Muscle layer of colon (tissue), 2 donors: ENCODE data around the gene NBR1.
"Not testable (repeated sequence)": the region's sequence is repeated elsewhere in the genome, so short reads cannot be mapped to it uniquely, and the experiment has no call there.

ENCODE experiments used
- H3K27ac ChIP-seq: one replicate; pipeline ENCODE4 v1.7.0; 2013; ENCODE audit warnings: low read depth, mild to moderate bottlenecking, low read length, moderate library complexity
- H3K27me3 ChIP-seq, 2 donors: one replicate each; pipeline ENCODE4 v1.7.0; 2013; ENCODE audit warnings: low read length in 2 of 2, mild to moderate bottlenecking in 2 of 2; ENCODE audit not compliant: insufficient read depth in 2 of 2, control insufficient read depth in 1 of 2
- H3K36me3 ChIP-seq: one replicate; pipeline ENCODE4 v1.7.0; 2013; ENCODE audit warnings: mild to moderate bottlenecking, low read length; ENCODE audit not compliant: insufficient read depth
- H3K4me1 ChIP-seq: one replicate; pipeline ENCODE4 v1.7.0; 2013; ENCODE audit warnings: mild to moderate bottlenecking, low read length; ENCODE audit not compliant: insufficient read depth
- H3K4me3 ChIP-seq, 2 donors: one replicate each; pipeline ENCODE4 v1.7.0; 2013; ENCODE audit warnings: low read length in 2 of 2, low read depth in 1 of 2, mild to moderate bottlenecking in 1 of 2, moderate library complexity in 1 of 2
- H3K9ac ChIP-seq: one replicate; pipeline ENCODE4 v1.7.0; 2013; ENCODE audit warnings: low read length
- H3K9me3 ChIP-seq: one replicate; pipeline ENCODE4 v1.7.0; 2013; ENCODE audit warnings: mild to moderate bottlenecking, low read length
- donor health status: abdominal sarcoma.
- donor health status: Adenocarcinoma of cecum.

Gene NBR1, protein sequence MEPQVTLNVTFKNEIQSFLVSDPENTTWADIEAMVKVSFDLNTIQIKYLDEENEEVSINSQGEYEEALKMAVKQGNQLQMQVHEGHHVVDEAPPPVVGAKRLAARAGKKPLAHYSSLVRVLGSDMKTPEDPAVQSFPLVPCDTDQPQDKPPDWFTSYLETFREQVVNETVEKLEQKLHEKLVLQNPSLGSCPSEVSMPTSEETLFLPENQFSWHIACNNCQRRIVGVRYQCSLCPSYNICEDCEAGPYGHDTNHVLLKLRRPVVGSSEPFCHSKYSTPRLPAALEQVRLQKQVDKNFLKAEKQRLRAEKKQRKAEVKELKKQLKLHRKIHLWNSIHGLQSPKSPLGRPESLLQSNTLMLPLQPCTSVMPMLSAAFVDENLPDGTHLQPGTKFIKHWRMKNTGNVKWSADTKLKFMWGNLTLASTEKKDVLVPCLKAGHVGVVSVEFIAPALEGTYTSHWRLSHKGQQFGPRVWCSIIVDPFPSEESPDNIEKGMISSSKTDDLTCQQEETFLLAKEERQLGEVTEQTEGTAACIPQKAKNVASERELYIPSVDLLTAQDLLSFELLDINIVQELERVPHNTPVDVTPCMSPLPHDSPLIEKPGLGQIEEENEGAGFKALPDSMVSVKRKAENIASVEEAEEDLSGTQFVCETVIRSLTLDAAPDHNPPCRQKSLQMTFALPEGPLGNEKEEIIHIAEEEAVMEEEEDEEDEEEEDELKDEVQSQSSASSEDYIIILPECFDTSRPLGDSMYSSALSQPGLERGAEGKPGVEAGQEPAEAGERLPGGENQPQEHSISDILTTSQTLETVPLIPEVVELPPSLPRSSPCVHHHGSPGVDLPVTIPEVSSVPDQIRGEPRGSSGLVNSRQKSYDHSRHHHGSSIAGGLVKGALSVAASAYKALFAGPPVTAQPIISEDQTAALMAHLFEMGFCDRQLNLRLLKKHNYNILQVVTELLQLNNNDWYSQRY

DNA sequence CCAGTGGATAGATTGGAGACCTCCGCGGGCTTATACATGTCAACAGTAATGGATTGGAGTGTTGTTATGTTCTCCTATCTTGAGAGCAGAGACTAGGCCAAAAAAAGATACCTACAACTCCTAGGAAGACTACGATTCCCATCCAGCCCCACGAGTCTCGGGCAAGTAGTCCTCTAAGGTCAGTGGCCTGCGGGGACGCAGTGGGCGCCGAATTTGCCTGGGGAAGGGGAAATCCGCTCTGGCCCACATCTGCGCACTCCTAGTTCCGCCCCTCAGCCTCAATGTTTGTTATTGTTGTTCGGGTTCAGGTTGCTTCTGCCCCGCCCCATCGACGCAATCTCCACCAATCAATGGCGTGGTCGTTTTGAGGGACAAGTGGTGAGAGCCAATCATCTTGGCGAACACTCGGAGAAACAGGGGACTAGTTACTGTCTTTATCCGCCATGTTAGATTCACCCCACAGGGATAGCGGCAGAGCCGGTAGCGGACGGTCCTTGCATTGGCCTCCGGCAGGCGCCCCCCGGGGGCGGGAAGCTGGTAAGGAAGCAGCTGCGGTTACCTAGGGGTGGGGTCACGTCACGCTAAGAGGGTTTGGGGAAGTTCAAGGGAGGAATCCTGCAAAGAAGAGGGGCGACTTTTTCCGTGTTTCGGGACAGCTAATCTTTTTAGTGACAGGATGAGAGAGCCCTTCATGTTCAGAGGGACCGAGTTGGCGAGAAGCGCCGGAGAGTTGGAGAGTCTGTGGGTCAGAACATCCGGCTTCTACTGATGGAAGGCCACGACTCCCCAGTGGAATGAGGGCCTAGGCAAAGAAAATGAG lies at the start of gene NBR1:
Gene NBR1 (plus strand): TSS at position 449 of the 820 bp plus-strand sequence. CDS start 4,586 bp downstream, outside the sequence.
- H3K4me1 ChIP-seq, result peaks cover 38% of the 10 kb centered on the region
- H3K4me3 ChIP-seq, result peak within 1 kb of the TSS; percentile 80 to 93
- H3K9me3 ChIP-seq, result no peaks in the 10 kb centered on the region
- H3K27me3 ChIP-seq, result no peaks in the 10 kb centered on the region
- H3K27ac ChIP-seq, result peak within 1 kb of the TSS; percentile 92
- peak within 1 kb of the TSS; percentile 87 for H3K9ac ChIP-seq
- H3K36me3 ChIP-seq, result peaks cover 2% of the 10 kb centered on the region

DNA sequence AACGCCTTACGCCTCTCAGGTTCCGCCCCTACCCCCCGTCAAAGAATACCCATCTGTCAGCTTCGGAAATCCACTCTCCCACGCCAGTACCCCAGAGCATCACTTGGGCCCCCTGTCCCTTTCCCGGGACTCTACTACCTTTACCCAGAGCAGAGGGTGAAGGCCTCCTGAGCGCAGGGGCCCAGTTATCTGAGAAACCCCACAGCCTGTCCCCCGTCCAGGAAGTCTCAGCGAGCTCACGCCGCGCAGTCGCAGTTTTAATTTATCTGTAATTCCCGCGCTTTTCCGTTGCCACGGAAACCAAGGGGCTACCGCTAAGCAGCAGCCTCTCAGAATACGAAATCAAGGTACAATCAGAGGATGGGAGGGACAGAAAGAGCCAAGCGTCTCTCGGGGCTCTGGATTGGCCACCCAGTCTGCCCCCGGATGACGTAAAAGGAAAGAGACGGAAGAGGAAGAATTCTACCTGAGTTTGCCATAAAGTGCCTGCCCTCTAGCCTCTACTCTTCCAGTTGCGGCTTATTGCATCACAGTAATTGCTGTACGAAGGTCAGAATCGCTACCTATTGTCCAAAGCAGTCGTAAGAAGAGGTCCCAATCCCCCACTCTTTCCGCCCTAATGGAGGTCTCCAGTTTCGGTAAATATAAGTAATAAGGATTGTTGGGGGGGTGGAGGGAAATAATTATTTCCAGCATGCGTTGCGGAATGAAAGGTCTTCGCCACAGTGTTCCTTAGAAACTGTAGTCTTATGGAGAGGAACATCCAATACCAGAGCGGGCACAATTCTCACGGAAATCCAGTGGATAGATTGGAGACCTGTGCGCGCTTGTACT lies 45.7 kb upstream of the NBR1 start, which contains the start of gene BRCA1:
Gene BRCA1 (minus strand): TSS at position 232 of the 834 bp plus-strand sequence. CDS start 1,268 bp downstream, outside the sequence.
- Histone ChIP-seq H3K36me3 (no peaks in the 10 kb centered on the region), H3K27me3 (no peaks in the 10 kb centered on the region), H3K4me3 (peak within 1 kb of the TSS; percentile 87 to 96), H3K9me3 (no peaks in the 10 kb centered on the region), H3K4me1 (peaks cover 10% of the 10 kb centered on the region), H3K27ac (peak within 1 kb of the TSS; percentile 65), H3K9ac (peak within 1 kb of the TSS; percentile 89)

DNA sequence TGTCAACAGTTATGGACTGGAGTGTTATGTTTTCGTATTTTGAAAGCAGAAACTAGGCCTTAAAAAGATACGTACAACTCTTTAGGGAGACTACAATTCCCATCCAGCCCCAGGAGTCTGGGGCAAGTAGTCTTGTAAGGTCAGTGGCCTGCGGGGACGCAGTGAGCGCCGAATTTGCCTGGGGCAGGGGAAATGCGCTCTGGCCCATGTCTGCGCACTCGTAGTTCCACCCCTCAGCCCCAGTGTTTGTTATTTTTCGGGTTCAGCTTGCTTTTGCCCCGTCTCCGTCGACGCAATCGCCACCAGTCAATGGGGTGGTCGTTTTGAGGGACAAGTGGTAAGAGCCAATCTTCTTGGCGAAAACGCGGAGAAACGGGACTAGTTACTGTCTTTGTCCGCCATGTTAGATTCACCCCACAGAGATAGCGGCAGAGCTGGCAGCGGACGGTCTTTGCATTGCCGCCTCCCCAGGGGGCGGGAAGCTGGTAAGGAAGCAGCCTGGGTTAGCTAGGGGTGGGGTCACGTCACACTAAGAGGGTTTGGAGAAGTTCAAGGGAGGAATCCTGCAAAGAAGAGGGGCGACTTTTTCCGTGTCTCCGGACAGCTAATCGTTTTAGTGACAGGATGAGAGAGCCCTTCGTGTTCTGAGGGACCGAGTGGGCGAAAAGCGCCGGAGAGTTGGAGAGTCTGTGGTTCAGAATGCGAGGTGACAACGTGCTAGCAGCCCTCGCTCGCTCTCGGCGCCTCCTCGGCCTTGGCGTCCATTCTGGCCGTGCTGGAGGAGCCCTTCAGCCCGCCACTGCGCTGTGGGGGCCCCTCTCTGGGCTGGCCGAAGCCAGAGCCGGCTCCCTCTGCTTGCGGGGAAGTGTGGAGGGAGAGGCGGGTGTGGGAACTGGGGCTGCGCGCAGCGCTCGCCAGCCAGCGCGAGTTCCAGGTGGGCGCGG lies 44.8 kb upstream of the NBR1 start:
- Histone ChIP-seq H3K4me3 (peak overlapping the region; percentile 87 to 96), H3K36me3 (no peaks in the 10 kb centered on the region), H3K9me3 (no peaks in the 10 kb centered on the region), H3K27ac (peak overlapping the region; percentile 65), H3K4me1 (peaks cover 10% of the 10 kb centered on the region), H3K27me3 (no peaks in the 10 kb centered on the region), H3K9ac (peak overlapping the region; percentile 89)

DNA sequence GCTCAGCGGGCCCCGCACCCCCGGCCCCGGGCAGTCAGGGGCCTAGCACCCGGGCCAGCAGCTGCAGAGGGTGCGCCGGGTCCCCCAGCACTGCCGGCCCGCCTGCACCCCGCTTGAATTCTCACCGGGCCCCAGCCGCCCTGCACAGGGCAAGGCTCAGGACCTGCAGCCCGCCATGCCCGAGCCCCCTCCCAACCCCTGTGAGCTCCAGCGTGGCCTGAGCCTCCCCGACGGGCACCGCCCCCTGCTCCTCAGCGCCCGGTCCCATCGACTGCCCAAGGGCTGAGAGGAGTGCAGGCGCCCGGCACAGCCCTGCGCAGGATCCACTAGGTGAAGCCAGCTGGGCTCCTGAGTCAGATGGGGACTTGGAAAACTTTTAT lies 44.1 kb upstream of the NBR1 start:
- Histone ChIP-seq H3K9me3 (no peaks in the 10 kb centered on the region), H3K27ac (no peak overlapping the region), H3K4me1 (peaks cover 10% of the 10 kb centered on the region), H3K36me3 (no peaks in the 10 kb centered on the region), H3K4me3 (no peak overlapping the region), H3K9ac (no peak overlapping the region), H3K27me3 (no peaks in the 10 kb centered on the region)

DNA sequence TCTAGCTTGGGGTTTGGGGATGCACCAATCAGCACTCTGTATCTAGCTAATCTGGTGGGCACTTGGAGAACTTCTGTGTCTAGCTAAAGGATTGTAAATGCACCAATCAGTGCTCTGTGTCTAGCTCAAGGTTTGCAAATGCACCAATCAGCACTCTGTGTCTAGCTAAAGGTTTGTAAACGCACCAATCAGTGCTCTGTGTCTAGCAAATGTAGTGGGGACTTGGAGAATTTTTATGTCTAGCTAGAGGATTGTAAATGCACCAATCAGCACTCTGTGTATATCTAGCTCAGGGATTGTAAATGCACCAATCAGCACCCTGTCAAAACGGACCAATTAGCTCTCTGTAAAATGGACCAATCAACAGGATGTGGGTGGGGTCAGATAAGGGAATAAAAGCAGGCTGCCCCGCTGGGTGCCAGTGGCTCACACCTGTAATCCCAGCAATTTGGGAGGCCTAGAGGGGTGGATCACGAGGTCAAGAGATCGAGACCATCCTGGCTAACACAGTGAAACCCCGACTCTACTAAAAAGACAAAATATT lies 43.6 kb upstream of the NBR1 start:
- not testable (repeated sequence) for H3K27me3 ChIP-seq, H3K9me3 ChIP-seq, H3K36me3 ChIP-seq, H3K4me3 ChIP-seq, H3K9ac ChIP-seq, H3K27ac ChIP-seq
- H3K4me1 ChIP-seq, result peaks cover 10% of the 10 kb centered on the region

DNA sequence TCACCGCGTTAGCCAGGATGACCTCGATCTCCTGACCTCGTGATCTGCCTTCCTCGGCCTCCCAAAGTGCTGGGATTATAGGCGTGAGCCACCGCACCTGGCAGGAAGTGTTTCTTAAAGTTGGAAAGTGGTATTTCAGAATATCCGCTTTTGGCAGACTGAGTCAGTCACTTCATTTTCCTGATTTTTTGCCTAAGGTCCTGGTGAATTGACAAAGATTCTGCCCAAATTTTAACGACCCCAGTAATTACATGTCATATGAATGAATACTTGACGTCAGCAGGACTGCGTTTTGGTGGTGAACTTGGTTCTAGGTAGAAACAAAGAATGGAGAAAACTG lies 41.4 kb upstream of the NBR1 start:
- Histone ChIP-seq H3K36me3 (peaks cover 6% of the 10 kb centered on the region), H3K4me3 (no peak overlapping the region), H3K9me3 (no peaks in the 10 kb centered on the region), H3K27ac (no peak overlapping the region), H3K27me3 (no peaks in the 10 kb centered on the region), H3K9ac (no peak overlapping the region), H3K4me1 (peaks cover 5% of the 10 kb centered on the region)

DNA sequence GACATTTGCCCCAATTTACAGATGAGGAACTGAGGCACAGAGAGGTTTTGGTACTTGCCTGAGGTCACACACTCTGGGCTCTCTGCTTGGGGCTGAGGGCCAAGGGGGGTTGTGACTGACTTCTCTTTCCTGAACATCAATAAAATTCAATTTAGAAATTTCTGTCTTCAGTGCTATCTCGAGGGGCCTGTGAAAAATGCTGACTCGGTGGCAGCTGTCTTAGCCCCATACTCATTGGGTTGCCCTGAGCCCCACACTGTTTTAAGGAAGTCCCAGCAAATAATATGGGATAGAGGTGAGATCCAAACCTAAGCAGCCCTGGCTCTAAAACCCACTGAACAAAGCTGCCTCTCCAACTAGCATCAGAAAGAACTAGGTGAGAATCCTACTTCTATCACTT lies 38.9 kb upstream of the NBR1 start:
- H3K9me3 ChIP-seq, result no peaks in the 10 kb centered on the region
- no peak overlapping the region for H3K9ac ChIP-seq
- H3K27me3 ChIP-seq, result no peaks in the 10 kb centered on the region
- no peak overlapping the region for H3K4me3 ChIP-seq
- no peaks in the 10 kb centered on the region for H3K4me1 ChIP-seq
- no peak overlapping the region for H3K27ac ChIP-seq
- peaks cover 6% of the 10 kb centered on the region for H3K36me3 ChIP-seq

DNA sequence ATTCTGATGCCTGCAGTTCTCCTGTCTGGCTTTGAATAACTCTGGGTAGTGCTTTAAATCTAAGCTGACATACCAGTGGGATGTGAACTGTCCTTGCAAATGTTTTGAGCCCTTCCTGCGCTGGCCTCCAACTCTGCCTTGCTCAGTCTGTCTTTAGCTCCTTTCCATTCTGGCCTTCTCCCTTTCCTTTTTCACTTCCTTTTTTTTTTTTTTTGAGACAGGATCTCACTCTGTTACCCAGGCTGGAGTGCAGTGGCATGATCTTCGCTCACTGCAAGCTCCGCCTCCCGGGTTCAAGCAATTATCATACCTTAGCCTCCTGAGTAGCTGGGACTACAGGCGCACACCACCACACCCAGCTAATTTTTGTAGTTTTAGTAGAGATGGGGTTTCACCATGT lies 37.6 kb upstream of the NBR1 start:
- H3K36me3 ChIP-seq, H3K4me3 ChIP-seq, H3K27ac ChIP-seq, H3K4me1 ChIP-seq, H3K27me3 ChIP-seq, H3K9ac ChIP-seq, H3K9me3 ChIP-seq: not testable (repeated sequence)

DNA sequence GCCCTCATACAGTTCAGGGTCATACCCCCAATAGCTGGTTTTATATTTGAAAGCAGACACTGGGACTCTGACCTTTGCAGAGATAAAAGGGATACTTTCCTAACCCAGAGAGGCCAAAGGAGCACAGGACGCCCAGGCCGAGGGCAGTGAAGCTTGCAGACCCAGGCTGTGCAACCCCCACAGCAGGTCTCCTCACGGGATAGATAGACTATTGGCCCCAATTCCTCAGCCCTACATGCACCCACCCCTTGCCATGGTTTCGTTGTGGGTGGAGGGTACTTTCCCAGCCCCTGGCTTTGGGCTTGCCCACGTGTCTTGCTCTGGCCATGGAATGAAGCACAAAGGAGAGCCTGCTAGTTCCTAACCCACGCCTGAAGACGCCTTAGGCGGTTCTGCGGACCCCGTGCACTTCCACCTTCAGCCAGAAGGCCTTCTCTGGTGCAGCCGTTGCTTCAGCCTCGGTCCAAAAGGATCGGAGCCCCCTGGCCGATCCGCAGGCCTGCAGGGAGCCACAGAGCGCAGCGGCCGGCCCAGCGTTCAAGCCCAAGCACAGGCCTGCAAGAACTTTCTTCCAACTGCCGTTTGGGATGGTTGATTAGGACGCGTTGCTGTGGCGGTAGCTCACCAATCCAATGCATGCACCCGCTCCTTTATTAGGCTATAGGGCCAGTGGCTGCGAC lies 36.1 kb upstream of the NBR1 start:
- Histone ChIP-seq H3K9me3 (no peaks in the 10 kb centered on the region), H3K27ac (no peak overlapping the region), H3K4me3 (no peak overlapping the region), H3K27me3 (no peaks in the 10 kb centered on the region), H3K4me1 (no peaks in the 10 kb centered on the region), H3K9ac (no peak overlapping the region), H3K36me3 (peaks cover 6% of the 10 kb centered on the region)
